Measurements from ENCODE around the gene TIFAB. TPM values are rescaled to one million over a fixed set of nuclear protein-coding genes. Genes with fewer than 3 reads are reported as not detected.

The TIFAB gene
- total and polyA plus RNA-seq, 12 donors, result under 0.01 to 1.7 (median 0.04) TPM; not detected in 8

GRCh38 chr5:135429301-135430134 lies 22.6 kb downstream of the TIFAB start:
- Histone ChIP-seq H3K9me3 (peaks cover 0 to 14% (median 7%) of the 10 kb centered on the region in 11 donors), H3K4me3 (no peak overlapping the region), H3K27ac (peak overlapping the region in 7 of 10 donors; percentile 9 to 52 (median 15)), H3K27me3 (no peaks in the 10 kb centered on the region), H3K4me1 (peaks cover 3 to 59% (median 20%) of the 10 kb centered on the region in 9 donors), H3K36me3 (no peaks in the 10 kb centered on the region)
- peak; percentile 82 to 93 (median 87) for ATAC-seq
- intact Hi-C loops (cut with DNase I), result loop anchor here in 5 of 10 donors (5.0 to 10.0 kb wide), 4 partner anchors 72 to 185 kb away; no protein-coding TSS in a partner anchor
- TF ChIP-seq CTCF (IDR thresholded peaks at IDR 0.05), result no peak
- WGBS, 2 donors, result 37 to 47% methylated on average over 12 of the region's 12 CpGs
- peak; percentile 67 to 76 for DNase-seq

GRCh38 chr5:135428586-135428985 lies 23.6 kb downstream of the TIFAB start:
- 88 to 92% methylated on average over 1 of the region's 1 CpG for WGBS, 2 donors
- no peak for TF ChIP-seq CTCF (IDR thresholded peaks at IDR 0.05)
- ATAC-seq (no peak), DNase-seq (no peak)
- Histone ChIP-seq H3K4me1 (peaks cover 3 to 59% (median 17%) of the 10 kb centered on the region in 9 donors), H3K27me3 (no peaks in the 10 kb centered on the region), H3K4me3 (no peak overlapping the region), H3K27ac (no peak overlapping the region), H3K36me3 (no peaks in the 10 kb centered on the region), H3K9me3 (peaks cover 0 to 14% (median 7%) of the 10 kb centered on the region in 11 donors)
- intact Hi-C loops (cut with DNase I), result loop anchor here in 5 of 10 donors (5.0 to 10.0 kb wide), 4 partner anchors 71 to 184 kb away; no protein-coding TSS in a partner anchor

- H3K27ac ChIP-seq, result peak overlapping the region in 2 of 10 donors; percentile 21 to 69
- intact Hi-C loops (cut with DNase I), result loop anchor here in 5 of 10 donors (5.0 to 10.0 kb wide), 4 partner anchors 69 to 182 kb away; no protein-coding TSS in a partner anchor
- ATAC-seq, result peak in 6 of 8 donors; percentile 43 to 66 (median 61)
- TF ChIP-seq CTCF (IDR thresholded peaks at IDR 0.05), result peak; percentile 54 to 72 (median 70)
- 56 to 62% methylated on average over 7 of the region's 7 CpGs for WGBS, 2 donors
- H3K36me3 ChIP-seq, result no peaks in the 10 kb centered on the region
- DNase-seq, result no peak
- H3K4me1 ChIP-seq, result peaks cover 0 to 62% (median 13%) of the 10 kb centered on the region in 9 donors
- H3K4me3 ChIP-seq, result no peak overlapping the region
- peaks cover 0 to 14% (median 7%) of the 10 kb centered on the region in 11 donors for H3K9me3 ChIP-seq
- H3K27me3 ChIP-seq, result no peaks in the 10 kb centered on the region
Observed at GRCh38 chr5:135426102-135427082, 25.8 kb downstream of the TIFAB start.
